ENCODE measurements around the gene NEMF. TPM values are rescaled to one million over a fixed set of nuclear protein-coding genes. Genes with fewer than 3 reads are reported as not detected.
"Not testable (repeated sequence)": the region's sequence is repeated elsewhere in the genome, so short reads cannot be mapped to it uniquely, and the experiment has no call there.

The NEMF gene
- polyA plus RNA-seq, 3 donors = 89.4 to 103 (median 97.9) TPM

- DNase-seq (ENCODE audit: low read depth in 3 of 3, low spot score in 2 of 3) = no peak
Measured at GRCh38 chr14:49761839-49762551, 90.6 kb downstream of the NEMF start.

DNA sequence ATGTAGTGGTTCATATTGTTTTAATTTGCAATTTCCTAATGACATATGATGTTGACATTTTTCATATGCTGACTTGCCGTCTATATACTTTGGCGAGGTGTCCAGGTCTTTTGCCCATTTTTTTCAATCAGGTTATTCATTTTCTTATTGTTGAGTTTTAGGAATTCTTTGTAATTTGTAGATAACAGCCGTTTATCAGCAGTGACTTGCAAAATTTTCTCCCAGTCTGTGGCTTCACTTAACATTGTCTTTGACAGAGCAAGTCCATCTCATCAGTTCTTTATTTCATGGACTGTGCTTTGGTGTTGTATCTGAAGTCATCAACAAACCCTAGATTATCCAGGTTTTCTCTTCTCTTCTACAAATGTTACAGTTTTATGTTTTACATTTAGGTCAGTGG lies 97.2 kb downstream of the NEMF start:
- DNase-seq (ENCODE audit: low read depth in 3 of 3, low spot score in 2 of 3) = no peak

- no peak for DNase-seq (ENCODE audit: low read depth in 3 of 3, low spot score in 2 of 3)
Measured at GRCh38 chr14:49754570-49755097, 98.0 kb downstream of the NEMF start.

DNA sequence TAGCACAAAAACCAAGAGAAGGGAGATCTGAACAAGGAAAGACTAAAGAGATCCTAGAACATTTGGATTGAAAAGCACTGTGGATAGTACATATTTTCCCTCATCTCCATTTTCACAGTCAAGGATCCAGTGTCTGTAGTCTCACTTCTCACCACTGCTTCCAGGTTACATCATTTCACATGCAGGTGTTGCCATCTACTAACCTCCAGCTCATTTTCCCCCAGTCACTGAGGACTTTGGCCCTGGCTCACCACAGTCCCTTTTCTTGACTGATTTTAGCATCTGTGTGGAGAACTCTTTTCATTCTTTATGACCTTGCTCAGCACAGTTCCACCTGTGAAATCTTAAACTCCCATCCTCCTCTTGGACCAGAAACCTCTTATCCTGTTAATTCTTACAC lies 106.1 kb downstream of the NEMF start:
- DNase-seq (ENCODE audit: low read depth in 3 of 3, low spot score in 2 of 3) = not testable (repeated sequence)

GRCh38 chr14:49745191-49745590 lies 107.4 kb downstream of the NEMF start:
- DNase-seq (ENCODE audit: low read depth in 3 of 3, low spot score in 2 of 3) = no peak

DNA sequence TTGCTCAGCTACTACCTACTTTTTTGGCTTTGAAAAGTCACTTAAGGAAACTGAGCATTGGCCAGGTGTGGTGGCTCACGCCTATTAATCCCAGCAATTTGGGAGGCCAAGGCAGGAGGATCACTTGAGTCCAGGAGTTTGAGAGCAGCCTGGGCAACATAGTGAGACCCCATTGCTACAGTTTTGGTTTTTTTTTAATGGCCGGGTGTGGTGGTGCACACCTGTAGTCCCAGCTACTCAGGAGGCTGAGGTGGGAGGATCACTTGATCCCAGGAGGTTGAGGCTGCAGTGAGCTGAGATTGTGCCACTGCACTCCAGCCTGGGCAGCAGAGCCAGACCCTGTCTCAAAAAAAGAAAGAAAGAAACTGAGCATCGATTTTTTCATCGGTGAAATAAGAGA lies 116.9 kb downstream of the NEMF start:
- not testable (repeated sequence) for DNase-seq (ENCODE audit: low read depth in 3 of 3, low spot score in 2 of 3)

DNA sequence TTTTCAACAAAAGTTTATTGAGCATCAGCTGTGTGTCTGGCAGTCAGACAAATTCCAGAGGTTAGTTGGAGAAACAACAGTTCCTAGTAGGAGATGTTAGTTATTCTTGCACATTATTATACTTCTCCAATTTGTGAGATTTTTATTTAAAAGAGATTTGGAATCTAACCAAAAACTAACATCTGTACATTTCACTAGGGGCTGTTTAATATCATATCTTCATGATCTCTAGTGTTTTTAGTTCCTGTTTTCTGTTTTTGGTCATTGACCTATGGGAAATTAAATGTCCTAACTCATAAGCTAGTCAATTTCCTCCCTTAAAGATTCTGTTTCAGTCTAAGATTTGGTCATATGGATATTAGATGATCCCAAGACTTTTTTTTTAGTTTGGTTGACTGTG lies 118.8 kb downstream of the NEMF start:
- no peak for DNase-seq (ENCODE audit: low read depth in 3 of 3, low spot score in 2 of 3)

DNA sequence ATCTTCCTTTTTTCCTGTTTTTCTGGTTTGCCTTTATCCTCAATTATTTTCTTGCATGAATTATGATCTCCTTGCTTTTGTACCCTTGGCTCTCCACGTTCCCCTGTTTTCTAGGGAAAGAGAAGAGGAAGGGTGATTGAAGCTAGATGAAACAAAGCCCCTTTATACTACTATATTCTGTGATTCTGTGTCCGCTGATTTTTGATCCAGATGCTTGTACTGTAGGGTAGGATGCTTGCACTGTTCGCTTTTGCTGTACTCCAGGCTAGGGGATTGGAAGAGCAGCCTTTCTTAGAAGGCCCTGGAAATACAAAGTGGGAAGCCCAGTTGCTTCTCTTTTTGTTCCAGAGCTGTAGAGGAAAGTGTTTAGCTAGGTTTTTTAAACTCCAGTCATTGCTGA lies 119.7 kb downstream of the NEMF start:
- no peak for DNase-seq (ENCODE audit: low read depth in 3 of 3, low spot score in 2 of 3)

Other genes starting within 250 kb of the NEMF start
- gene RPL36AL, start 232.2 kb downstream of the NEMF start, polyA plus RNA-seq (ENCODE audit: insufficient read length in 3 of 3) = 100 to 1,000 TPM; 200 to 245 (median 210) TPM
- 1 to 10 TPM; 6.7 to 8.5 (median 7.2) TPM for gene MGAT2, start 232.0 kb downstream of the NEMF start, polyA plus RNA-seq (ENCODE audit: insufficient read length in 3 of 3)
- 10 to 100 TPM; 17.5 to 18.7 (median 18.0) TPM for gene DNAAF2, start 217.5 kb downstream of the NEMF start, polyA plus RNA-seq (ENCODE audit: insufficient read length in 3 of 3)
- gene POLE2, start 164.6 kb downstream of the NEMF start, polyA plus RNA-seq (ENCODE audit: insufficient read length in 3 of 3) = 10 to 100 TPM; 14.1 to 15.9 (median 14.9) TPM
- 1 to 10 TPM; 4.7 to 6.5 (median 5.5) TPM for gene KLHDC1, start 159.7 kb downstream of the NEMF start, polyA plus RNA-seq (ENCODE audit: insufficient read length in 3 of 3)
- gene KLHDC2, start 84.6 kb downstream of the NEMF start, polyA plus RNA-seq (ENCODE audit: insufficient read length in 3 of 3) = 100 to 1,000 TPM; 167 to 179 (median 168) TPM
- gene ARF6, start 40.3 kb upstream of the NEMF start, polyA plus RNA-seq (ENCODE audit: insufficient read length in 3 of 3) = 10 to 100 TPM; 89.1 to 91.7 (median 89.9) TPM

Measured in right renal cortex interstitium (tissue), 3 donors.